ENCODE measurements around the gene CRYL1.

- TF ChIP-seq CTCF (CRISPR knock-in tag; IDR thresholded peaks at IDR 0.05) (no peak), NBN (conservative IDR thresholded peaks at IDR 0.05) (no peak), MEIS2 (CRISPR knock-in tag; IDR thresholded peaks at IDR 0.05) (no peak), ZNF263 (CRISPR knock-in tag; IDR thresholded peaks at IDR 0.05) (no peak), ZSCAN25 (CRISPR knock-in tag; IDR thresholded peaks at IDR 0.05) (no peak), TGIF2 (CRISPR knock-in tag; IDR thresholded peaks at IDR 0.05) (no peak), MXI1 (IDR thresholded peaks at IDR 0.05; ENCODE audit: borderline replicate concordance, low read depth, low read length) (no peak), ZNF784 (CRISPR knock-in tag; IDR thresholded peaks at IDR 0.05; ENCODE audit: borderline replicate concordance) (no peak), ZBTB8A (CRISPR knock-in tag; IDR thresholded peaks at IDR 0.05; ENCODE audit: borderline replicate concordance, low read depth) (no peak), MED8 (CRISPR knock-in tag; IDR thresholded peaks at IDR 0.05; ENCODE audit: insufficient replicate concordance) (no peak), ZNF777 (CRISPR knock-in tag; IDR thresholded peaks at IDR 0.05) (no peak)
These were observed 138.2 kb downstream of the CRYL1 start for GRCh38 chr13:20387441-20387971.

All from HepG2 (cell line).